ENCODE results near the gene ATAD2B.

ATAD2B gene

DNA sequence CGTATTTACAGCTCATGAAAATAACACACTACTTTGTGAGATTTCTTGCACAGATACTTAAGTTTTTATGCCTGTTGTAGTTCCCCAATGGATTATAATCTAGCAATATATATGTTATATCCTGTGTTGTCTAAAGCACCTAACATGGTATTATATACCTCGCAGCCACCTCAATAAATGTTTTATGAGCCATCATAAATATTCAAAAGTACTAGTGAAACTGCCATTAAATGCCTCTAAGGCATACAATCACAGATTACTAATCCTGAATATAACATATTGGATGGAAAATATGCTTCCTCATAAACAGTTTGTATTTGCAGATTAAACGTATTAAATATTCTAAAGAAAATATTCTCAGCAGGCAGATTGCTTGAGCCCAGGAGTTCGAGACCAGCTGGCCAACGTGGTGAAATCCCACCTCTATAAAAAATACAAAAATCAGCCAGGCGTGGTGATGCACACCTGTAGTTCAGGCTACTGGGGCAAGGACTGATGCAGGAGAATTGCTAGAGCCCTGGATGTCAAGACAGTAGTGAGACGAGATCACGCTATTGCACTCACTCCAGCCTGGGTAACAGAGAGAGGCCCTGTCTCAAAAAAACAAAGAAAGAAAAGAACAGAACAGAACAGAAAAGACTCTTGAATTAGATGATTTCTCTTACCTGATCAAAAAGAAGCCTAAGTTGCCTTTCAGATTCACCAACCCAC lies 64.1 kb downstream of the ATAD2B start:
- Histone ChIP-seq H3K27me3 (ENCODE audit: control insufficient read depth, insufficient read depth, low read length) (no peaks in the 10 kb centered on the region), H3K9ac (ENCODE audit: low read length) (no peak overlapping the region), H3K9me3 (ENCODE audit: control insufficient read depth, insufficient read depth, low read depth, low read length) (no peaks in the 10 kb centered on the region), H3K27ac (ENCODE audit: low read depth, low read length) (no peak overlapping the region), H3K36me3 (ENCODE audit: control insufficient read depth, insufficient read depth, low read length) (peaks cover 11% of the 10 kb centered on the region), H3K4me1 (ENCODE audit: control insufficient read depth, insufficient read depth, low read length) (peaks cover 10% of the 10 kb centered on the region; the same call in 1 of the 2 replicates), H3K4me3 (ENCODE audit: low read depth, low read length) (no peak overlapping the region)

DNA sequence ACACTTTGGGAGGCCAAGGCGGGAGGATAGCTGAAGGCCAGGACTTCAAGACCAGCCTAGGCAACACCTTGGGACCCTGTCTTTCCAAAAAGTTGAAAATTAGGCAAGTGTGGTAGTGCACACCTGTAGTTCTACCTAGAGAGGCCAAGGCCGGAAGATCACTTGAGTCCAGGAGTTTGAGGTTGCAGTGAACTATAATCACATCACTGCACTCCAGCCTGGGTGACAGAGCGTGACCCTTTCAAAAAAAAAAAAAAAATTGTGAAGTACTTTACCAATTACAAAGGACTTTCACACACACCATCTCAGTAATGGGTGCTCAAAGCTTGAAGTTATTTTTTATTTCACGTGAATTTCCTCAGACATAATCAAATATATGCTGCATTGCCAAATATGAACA lies 65.0 kb downstream of the ATAD2B start:
- Histone ChIP-seq H3K36me3 (ENCODE audit: control insufficient read depth, insufficient read depth, low read length) (peaks cover 5% of the 10 kb centered on the region), H3K27me3 (ENCODE audit: control insufficient read depth, insufficient read depth, low read length) (no peaks in the 10 kb centered on the region)

GRCh38 chr2:23859983-23860382 lies 66.9 kb downstream of the ATAD2B start:
- peaks cover 3% of the 10 kb centered on the region; the same call in 1 of the 2 replicates for H3K36me3 ChIP-seq (ENCODE audit: control insufficient read depth, insufficient read depth, low read length)
- no peaks in the 10 kb centered on the region for H3K27me3 ChIP-seq (ENCODE audit: control insufficient read depth, insufficient read depth, low read length)
- H3K9ac ChIP-seq (ENCODE audit: low read length) = no peak overlapping the region
- peaks cover 10% of the 10 kb centered on the region; the same call in 1 of the 2 replicates for H3K4me1 ChIP-seq (ENCODE audit: control insufficient read depth, insufficient read depth, low read length)
- no peak overlapping the region for H3K27ac ChIP-seq (ENCODE audit: low read depth, low read length)
- no peak overlapping the region for H3K4me3 ChIP-seq (ENCODE audit: low read depth, low read length)
- H3K9me3 ChIP-seq (ENCODE audit: control insufficient read depth, insufficient read depth, low read depth, low read length) = no peaks in the 10 kb centered on the region

More for the DNA sequence above, 65.0 kb downstream of the ATAD2B start:
- Histone ChIP-seq H3K9ac (ENCODE audit: low read length) (no peak overlapping the region), H3K4me1 (ENCODE audit: control insufficient read depth, insufficient read depth, low read length) (peaks cover 10% of the 10 kb centered on the region; the same call in 1 of the 2 replicates), H3K27ac (ENCODE audit: low read depth, low read length) (no peak overlapping the region), H3K9me3 (ENCODE audit: control insufficient read depth, insufficient read depth, low read depth, low read length) (no peaks in the 10 kb centered on the region), H3K4me3 (ENCODE audit: low read depth, low read length) (no peak overlapping the region)

DNA sequence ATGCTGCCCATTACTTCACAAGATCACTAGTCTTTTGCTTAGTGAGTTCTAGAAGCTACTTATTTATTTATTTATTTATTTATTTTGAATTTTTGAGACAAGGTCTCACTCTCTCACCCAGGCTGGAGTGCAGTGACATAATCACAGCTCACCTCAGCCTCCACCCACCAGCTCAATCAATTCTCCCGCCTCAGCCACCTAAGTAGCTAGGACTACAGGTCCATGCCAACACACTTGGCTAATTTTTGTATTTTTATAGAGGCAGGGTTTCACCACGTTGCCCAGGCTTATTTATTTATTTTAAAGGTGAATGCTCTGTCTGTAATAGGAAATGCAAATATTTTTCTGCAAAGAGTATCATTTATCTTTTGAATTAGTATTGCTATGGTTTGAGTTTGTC lies 67.7 kb downstream of the ATAD2B start:
- Histone ChIP-seq H3K4me3 (ENCODE audit: low read depth, low read length) (no peak overlapping the region), H3K4me1 (ENCODE audit: control insufficient read depth, insufficient read depth, low read length) (peaks cover 10% of the 10 kb centered on the region; the same call in 1 of the 2 replicates), H3K27ac (ENCODE audit: low read depth, low read length) (no peak overlapping the region), H3K36me3 (ENCODE audit: control insufficient read depth, insufficient read depth, low read length) (peaks cover 3% of the 10 kb centered on the region; the same call in 1 of the 2 replicates), H3K27me3 (ENCODE audit: control insufficient read depth, insufficient read depth, low read length) (no peaks in the 10 kb centered on the region), H3K9me3 (ENCODE audit: control insufficient read depth, insufficient read depth, low read depth, low read length) (no peaks in the 10 kb centered on the region), H3K9ac (ENCODE audit: low read length) (no peak overlapping the region)

GRCh38 chr2:23850564-23851256 lies 76.2 kb downstream of the ATAD2B start:
- no peaks in the 10 kb centered on the region; the same call in 1 of the 2 replicates for H3K36me3 ChIP-seq (ENCODE audit: control insufficient read depth, insufficient read depth, low read length)
- H3K27me3 ChIP-seq (ENCODE audit: control insufficient read depth, insufficient read depth, low read length) = no peaks in the 10 kb centered on the region
- no peaks in the 10 kb centered on the region for H3K9me3 ChIP-seq (ENCODE audit: control insufficient read depth, insufficient read depth, low read depth, low read length)
- H3K9ac ChIP-seq (ENCODE audit: low read length) = no peak overlapping the region
- no peak overlapping the region for H3K27ac ChIP-seq (ENCODE audit: low read depth, low read length)
- no peaks in the 10 kb centered on the region; the same call in 1 of the 2 replicates for H3K4me1 ChIP-seq (ENCODE audit: control insufficient read depth, insufficient read depth, low read length)
- no peak overlapping the region for H3K4me3 ChIP-seq (ENCODE audit: low read depth, low read length)

DNA sequence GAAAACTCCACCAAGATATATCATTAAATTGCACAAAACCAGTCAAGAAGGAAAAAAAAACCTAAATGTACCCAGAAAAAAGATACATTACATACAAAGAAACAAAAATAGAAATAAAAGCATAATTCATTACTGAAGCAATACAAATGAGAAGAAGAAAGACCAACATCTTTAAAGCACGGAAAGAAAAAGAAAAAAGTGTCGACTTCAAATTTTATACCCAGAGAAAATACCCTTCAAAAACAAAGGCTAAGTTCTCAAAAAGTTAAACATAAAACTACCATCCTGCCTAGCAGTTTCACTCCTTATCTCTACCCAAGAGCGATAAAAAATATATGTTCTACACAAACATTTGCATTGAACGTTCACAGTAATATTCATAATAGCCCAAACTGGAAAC lies 82.0 kb downstream of the ATAD2B start:
- H3K4me1 ChIP-seq (ENCODE audit: control insufficient read depth, insufficient read depth, low read length) = no peaks in the 10 kb centered on the region
- no peak overlapping the region for H3K9ac ChIP-seq (ENCODE audit: low read length)
- no peak overlapping the region for H3K4me3 ChIP-seq (ENCODE audit: low read depth, low read length)
- H3K9me3 ChIP-seq (ENCODE audit: control insufficient read depth, insufficient read depth, low read depth, low read length) = peaks cover 6% of the 10 kb centered on the region; the same call in 1 of the 2 replicates
- no peaks in the 10 kb centered on the region for H3K36me3 ChIP-seq (ENCODE audit: control insufficient read depth, insufficient read depth, low read length)
- no peaks in the 10 kb centered on the region for H3K27me3 ChIP-seq (ENCODE audit: control insufficient read depth, insufficient read depth, low read length)
- H3K27ac ChIP-seq (ENCODE audit: low read depth, low read length) = no peak overlapping the region

DNA sequence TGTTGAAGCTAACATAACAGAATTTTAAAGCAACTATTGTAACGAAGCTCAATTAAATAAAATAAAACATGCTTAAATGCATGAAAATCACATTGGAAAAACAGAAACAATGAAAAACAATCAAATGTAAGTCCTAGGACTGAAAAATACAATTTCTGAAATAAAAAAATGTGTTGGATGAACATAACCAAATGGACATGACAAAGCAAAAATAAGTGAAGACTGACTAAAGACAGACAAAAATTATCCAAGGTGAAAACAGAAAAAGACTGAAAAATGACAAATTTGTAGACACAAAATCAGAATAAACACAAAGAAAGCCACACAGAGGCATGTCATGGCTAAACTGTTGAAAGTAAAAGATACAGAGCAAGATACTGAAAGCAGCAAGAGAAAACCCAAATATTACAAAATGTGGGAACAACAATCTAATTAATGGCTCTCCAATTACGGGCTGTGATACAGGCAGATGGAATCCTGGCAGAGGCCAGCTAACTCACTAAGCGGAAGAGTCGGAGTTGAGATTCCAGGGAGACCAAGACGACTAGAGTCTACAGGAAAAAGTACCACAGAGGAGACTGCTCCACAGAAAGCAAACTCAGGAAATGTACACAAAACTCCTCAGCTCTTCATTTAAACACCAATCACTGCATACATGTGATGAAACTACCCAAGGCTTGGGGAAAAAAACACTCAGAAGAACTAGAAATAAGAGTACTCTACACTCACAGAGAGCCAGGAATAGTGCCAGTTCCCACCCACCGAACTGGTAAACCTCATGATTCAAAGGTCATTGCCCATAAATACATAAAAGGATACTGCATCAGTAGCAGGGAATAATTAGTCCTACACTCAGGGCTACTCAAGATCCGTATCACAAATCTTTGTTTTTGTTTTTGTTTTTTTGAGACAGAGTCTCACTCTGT lies 83.6 kb downstream of the ATAD2B start:
- H3K9ac ChIP-seq (ENCODE audit: low read length) = no peak overlapping the region
- H3K27me3 ChIP-seq (ENCODE audit: control insufficient read depth, insufficient read depth, low read length) = no peaks in the 10 kb centered on the region
- H3K36me3 ChIP-seq (ENCODE audit: control insufficient read depth, insufficient read depth, low read length) = no peaks in the 10 kb centered on the region

GRCh38 chr2:23839919-23840578 lies 86.9 kb downstream of the ATAD2B start:
- H3K9me3 ChIP-seq (ENCODE audit: control insufficient read depth, insufficient read depth, low read depth, low read length) = peaks cover 16% of the 10 kb centered on the region
- H3K27ac ChIP-seq (ENCODE audit: low read depth, low read length) = no peak overlapping the region
- peaks cover 10% of the 10 kb centered on the region for H3K36me3 ChIP-seq (ENCODE audit: control insufficient read depth, insufficient read depth, low read length)
- no peak overlapping the region for H3K9ac ChIP-seq (ENCODE audit: low read length)
- H3K4me3 ChIP-seq (ENCODE audit: low read depth, low read length) = no peak overlapping the region
- no peaks in the 10 kb centered on the region for H3K4me1 ChIP-seq (ENCODE audit: control insufficient read depth, insufficient read depth, low read length)
- no peaks in the 10 kb centered on the region for H3K27me3 ChIP-seq (ENCODE audit: control insufficient read depth, insufficient read depth, low read length)

More for the DNA sequence above, 83.6 kb downstream of the ATAD2B start:
- no peaks in the 10 kb centered on the region for H3K4me1 ChIP-seq (ENCODE audit: control insufficient read depth, insufficient read depth, low read length)
- no peak overlapping the region for H3K4me3 ChIP-seq (ENCODE audit: low read depth, low read length)
- H3K9me3 ChIP-seq (ENCODE audit: control insufficient read depth, insufficient read depth, low read depth, low read length) = peaks cover 6% of the 10 kb centered on the region; the same call in 1 of the 2 replicates
- no peak overlapping the region; the same call in 1 of the 2 replicates for H3K27ac ChIP-seq (ENCODE audit: low read depth, low read length)

DNA sequence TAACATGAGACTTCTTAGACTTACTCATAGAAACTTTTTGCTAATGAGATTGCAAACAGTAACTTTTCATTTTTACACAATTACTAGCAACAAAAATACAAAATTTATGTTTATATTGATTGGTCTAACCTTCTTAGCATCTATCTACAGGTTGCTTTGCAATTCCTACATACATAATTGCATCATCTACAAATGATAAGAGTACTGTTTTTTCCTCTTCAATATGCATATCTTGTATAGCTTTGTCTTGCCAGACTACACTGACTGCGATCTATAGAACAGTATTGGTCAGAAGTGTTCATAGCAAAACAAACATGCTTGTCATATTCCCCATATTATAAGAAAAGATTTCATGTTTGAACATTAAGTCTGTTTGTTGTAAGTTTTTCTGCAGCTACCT lies 87.9 kb downstream of the ATAD2B start:
- peaks cover 10% of the 10 kb centered on the region for H3K36me3 ChIP-seq (ENCODE audit: control insufficient read depth, insufficient read depth, low read length)
- H3K9ac ChIP-seq (ENCODE audit: low read length) = no peak overlapping the region
- H3K27me3 ChIP-seq (ENCODE audit: control insufficient read depth, insufficient read depth, low read length) = no peaks in the 10 kb centered on the region
- no peak overlapping the region for H3K27ac ChIP-seq (ENCODE audit: low read depth, low read length)
- peaks cover 11% of the 10 kb centered on the region for H3K9me3 ChIP-seq (ENCODE audit: control insufficient read depth, insufficient read depth, low read depth, low read length)
- no peak overlapping the region for H3K4me3 ChIP-seq (ENCODE audit: low read depth, low read length)
- no peaks in the 10 kb centered on the region for H3K4me1 ChIP-seq (ENCODE audit: control insufficient read depth, insufficient read depth, low read length)

DNA sequence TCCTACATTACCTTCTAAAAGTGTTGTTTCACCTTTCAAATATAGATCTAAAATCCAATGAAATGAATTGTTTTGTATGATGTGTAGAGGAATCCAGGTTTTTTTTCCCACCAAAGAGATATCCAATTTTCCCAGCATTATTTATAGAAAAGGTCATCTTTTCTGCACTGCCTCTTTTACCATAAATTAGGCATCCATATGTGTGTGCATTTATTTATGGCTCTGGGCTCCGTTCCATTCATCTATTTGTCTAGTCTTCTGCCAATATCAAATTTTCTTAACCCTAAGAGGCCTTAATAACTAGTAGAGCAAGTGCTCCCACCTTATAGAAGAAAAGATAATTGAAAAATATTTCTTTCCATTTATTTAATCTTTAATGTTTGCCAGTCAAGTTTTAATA lies 88.3 kb downstream of the ATAD2B start:
- H3K27ac ChIP-seq (ENCODE audit: low read depth, low read length) = no peak overlapping the region
- H3K4me1 ChIP-seq (ENCODE audit: control insufficient read depth, insufficient read depth, low read length) = no peaks in the 10 kb centered on the region
- H3K9me3 ChIP-seq (ENCODE audit: control insufficient read depth, insufficient read depth, low read depth, low read length) = peaks cover 11% of the 10 kb centered on the region
- H3K9ac ChIP-seq (ENCODE audit: low read length) = no peak overlapping the region
- H3K36me3 ChIP-seq (ENCODE audit: control insufficient read depth, insufficient read depth, low read length) = peaks cover 10% of the 10 kb centered on the region
- H3K4me3 ChIP-seq (ENCODE audit: low read depth, low read length) = no peak overlapping the region
- H3K27me3 ChIP-seq (ENCODE audit: control insufficient read depth, insufficient read depth, low read length) = no peaks in the 10 kb centered on the region

Data from HUES6 (cell line).